Measurements from ENCODE around the gene FGD4.

DNA sequence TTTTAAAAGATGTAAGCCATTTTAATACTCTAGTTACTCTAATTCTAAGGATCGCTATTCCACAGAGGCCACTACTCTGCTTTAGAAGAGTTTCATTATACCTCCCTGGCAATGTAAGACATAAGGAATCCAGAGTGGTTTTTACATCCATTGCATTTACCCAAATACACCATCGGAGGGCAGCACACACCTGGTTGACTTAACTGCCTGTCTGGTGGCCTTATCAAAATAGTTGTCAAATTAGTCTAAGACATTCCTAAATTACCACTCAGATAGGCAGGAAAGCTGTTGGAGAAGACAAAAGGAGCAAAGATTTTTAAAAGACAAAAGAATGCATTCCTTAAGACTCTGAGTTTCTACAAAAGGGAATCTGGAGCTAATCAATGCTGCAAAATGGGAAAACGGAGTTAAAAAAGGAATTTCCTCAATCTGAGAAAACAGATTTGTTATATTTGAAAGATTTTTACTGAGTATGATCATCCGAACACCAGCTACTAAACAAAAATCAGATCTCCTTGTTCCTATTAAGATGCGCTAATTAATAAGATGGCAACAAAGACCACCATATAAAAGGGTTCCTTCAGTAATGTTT is 33.8 kb upstream of the FGD4 start:
- TF ChIP-seq, protein P1, sequence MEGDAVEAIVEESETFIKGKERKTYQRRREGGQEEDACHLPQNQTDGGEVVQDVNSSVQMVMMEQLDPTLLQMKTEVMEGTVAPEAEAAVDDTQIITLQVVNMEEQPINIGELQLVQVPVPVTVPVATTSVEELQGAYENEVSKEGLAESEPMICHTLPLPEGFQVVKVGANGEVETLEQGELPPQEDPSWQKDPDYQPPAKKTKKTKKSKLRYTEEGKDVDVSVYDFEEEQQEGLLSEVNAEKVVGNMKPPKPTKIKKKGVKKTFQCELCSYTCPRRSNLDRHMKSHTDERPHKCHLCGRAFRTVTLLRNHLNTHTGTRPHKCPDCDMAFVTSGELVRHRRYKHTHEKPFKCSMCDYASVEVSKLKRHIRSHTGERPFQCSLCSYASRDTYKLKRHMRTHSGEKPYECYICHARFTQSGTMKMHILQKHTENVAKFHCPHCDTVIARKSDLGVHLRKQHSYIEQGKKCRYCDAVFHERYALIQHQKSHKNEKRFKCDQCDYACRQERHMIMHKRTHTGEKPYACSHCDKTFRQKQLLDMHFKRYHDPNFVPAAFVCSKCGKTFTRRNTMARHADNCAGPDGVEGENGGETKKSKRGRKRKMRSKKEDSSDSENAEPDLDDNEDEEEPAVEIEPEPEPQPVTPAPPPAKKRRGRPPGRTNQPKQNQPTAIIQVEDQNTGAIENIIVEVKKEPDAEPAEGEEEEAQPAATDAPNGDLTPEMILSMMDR (IDR thresholded peaks at IDR 0.05), result peak; percentile 54 to 73 (median 61)
- TF ChIP-seq POLR2A (IDR thresholded peaks at IDR 0.05), result no peak
